IMR-90 (cell line): ENCODE measurements around the gene MUC5AC. TPM values are rescaled to one million over a fixed set of nuclear protein-coding genes. Genes with fewer than 3 reads are reported as not detected.

Experiments used
- ATAC-seq: fragments of 200-7000 bp; cut with Tn5 transposase; 2 replicates; pipeline ENCODE4 v1.9.1; 2020; ENCODE audit warnings: low read depth, mild to moderate bottlenecking, moderate library complexity
- BruUV-seq: library from RNA; stranded (reverse); fragments of 400-500 nt; replicated peaks from 2 replicates; lab custom pipeline; 2021; lab: Mats Ljungman, UMichigan
- CTCF ChIA-PET: fragments of 300-600 bp; formaldehyde crosslinking; extraction: SDS; loops from one replicate; lab custom pipeline; 2021; ENCODE audit warnings: antibody characterized with exemption; lab: Yijun Ruan, JAX
- POLR2A ChIA-PET: fragments of 300-600 bp; sonication (Branson Sonifier 250); formaldehyde crosslinking; loops from one replicate; lab custom pipeline; 2022; ENCODE audit warnings: antibody characterized with exemption; ENCODE audit not compliant: unreplicated experiment; lab: Charles Lee
- DNase-seq: peaks from one replicate; pipeline ENCODE4 v3.0.0; 2013
- H2AFZ ChIP-seq: replicated peaks from 2 replicates; pipeline ENCODE3; 2013; ENCODE audit warnings: low read length, mild to moderate bottlenecking; ENCODE audit not compliant: poor library complexity
- H2AK5ac ChIP-seq: 2 replicates; pipeline ENCODE4 v1.6.1; 2013; ENCODE audit warnings: low read depth, low read length, inconsistent platforms
- H2AK9ac ChIP-seq: replicated peaks from 2 replicates; pipeline ENCODE3; 2013; ENCODE audit warnings: mild to moderate bottlenecking, low read depth, low read length, moderate library complexity; ENCODE audit not compliant: poor library complexity
- H2BK120ac ChIP-seq: 2 replicates; pipeline ENCODE4 v1.6.1; 2013; ENCODE audit warnings: low read depth, low read length, inconsistent platforms
- H2BK15ac ChIP-seq: 3 replicates; pipeline ENCODE4 v1.6.1; 2013; ENCODE audit warnings: low read depth, low read length, inconsistent platforms
- H2BK20ac ChIP-seq: 2 replicates; pipeline ENCODE4 v1.6.1; 2013; ENCODE audit warnings: low read depth, mild to moderate bottlenecking, inconsistent platforms, low read length, moderate library complexity
- H2BK5ac ChIP-seq: 2 replicates; pipeline ENCODE4 v1.6.1; 2013; ENCODE audit warnings: mild to moderate bottlenecking, low read depth, low read length, inconsistent platforms; ENCODE audit not compliant: poor library complexity, severe bottlenecking
- H3K14ac ChIP-seq: replicated peaks from 2 replicates; pipeline ENCODE4 v1.6.1; 2013; ENCODE audit warnings: low read depth, low read length, inconsistent platforms
- H3K18ac ChIP-seq: 2 replicates; pipeline ENCODE4 v1.6.1; 2013; ENCODE audit warnings: low read depth, low read length, control low read depth
- H3K23ac ChIP-seq: 2 replicates; pipeline ENCODE4 v1.6.1; 2013; ENCODE audit warnings: low read depth, low read length, inconsistent platforms
- H3K27ac ChIP-seq: 2 replicates; pipeline ENCODE4 v1.5.1; 2013; ENCODE audit warnings: mild to moderate bottlenecking, control low read depth, low read length; ENCODE audit not compliant: insufficient read depth
- H3K27me3 ChIP-seq: 2 replicates; pipeline ENCODE4 v1.6.1; 2013; ENCODE audit warnings: low read length; ENCODE audit not compliant: control insufficient read depth, insufficient read depth
- H3K36me3 ChIP-seq: 2 replicates; pipeline ENCODE4 v1.6.1; 2013; ENCODE audit warnings: low read length, mixed read lengths; ENCODE audit not compliant: control insufficient read depth, insufficient read depth
- H3K4ac ChIP-seq: 2 replicates; pipeline ENCODE4 v1.6.1; 2013; ENCODE audit warnings: low read depth, low read length, inconsistent platforms
- H3K4me1 ChIP-seq: 2 replicates; pipeline ENCODE4 v1.6.1; 2013; ENCODE audit warnings: low read length, mixed read lengths; ENCODE audit not compliant: control insufficient read depth, insufficient read depth
- H3K4me2 ChIP-seq: 2 replicates; pipeline ENCODE4 v1.6.1; 2013; ENCODE audit warnings: low read depth, mild to moderate bottlenecking, control low read depth, low read length, moderate library complexity
- H3K4me3 ChIP-seq: 2 replicates; pipeline ENCODE4 v1.5.1; 2013; ENCODE audit warnings: low read depth, mild to moderate bottlenecking, control low read depth, low read length, moderate library complexity; ENCODE audit not compliant: insufficient read depth
- H3K56ac ChIP-seq: 2 replicates; pipeline ENCODE4 v1.6.1; 2013; ENCODE audit warnings: low read length, inconsistent platforms; ENCODE audit not compliant: insufficient read depth; ENCODE audit errors: extremely low read depth
- H3K79me1 ChIP-seq, 2 experiments: 2 replicates each; pipeline ENCODE4 v1.6.1; 2013; ENCODE audit warnings: low read length in 2 of 2, inconsistent platforms in 1 of 2, low read depth in 1 of 2
- H3K9ac ChIP-seq: 2 replicates; pipeline ENCODE4 v1.6.1; 2013; ENCODE audit warnings: low read depth, low read length, control low read depth
- H3K9me1 ChIP-seq: 2 replicates; pipeline ENCODE4 v1.6.1; 2013; ENCODE audit warnings: low read length, inconsistent platforms; ENCODE audit not compliant: insufficient read depth
- H3K9me3 ChIP-seq: 2 replicates; pipeline ENCODE4 v1.6.1; 2013; ENCODE audit warnings: low read length; ENCODE audit not compliant: control insufficient read depth, insufficient read depth
- H4K20me1 ChIP-seq: 2 replicates; pipeline ENCODE4 v1.6.1; 2013; ENCODE audit warnings: low read length, inconsistent platforms; ENCODE audit not compliant: insufficient read depth
- H4K5ac ChIP-seq: 2 replicates; pipeline ENCODE4 v1.6.1; 2013; ENCODE audit warnings: mild to moderate bottlenecking, low read depth, low read length, control low read depth
- H4K8ac ChIP-seq, 2 experiments: 2 replicates each; pipeline ENCODE4 v1.6.1; 2013; ENCODE audit warnings: low read depth in 2 of 2, low read length in 2 of 2, control low read depth in 1 of 2, inconsistent platforms in 1 of 2
- H4K91ac ChIP-seq: 2 replicates; pipeline ENCODE4 v1.6.1; 2013; ENCODE audit warnings: low read depth, low read length, inconsistent platforms; ENCODE audit not compliant: insufficient read depth
- BHLHE40 ChIP-seq: fragments of 150-350 bp; IDR thresholded peaks from 2 replicates; pipeline ENCODE4 v1.6.1; 2016; ENCODE audit warnings: mild to moderate bottlenecking, low read depth, low read length
- CHD1 ChIP-seq: IDR thresholded peaks from 2 replicates; pipeline ENCODE4 v1.6.1; 2012; ENCODE audit warnings: low read depth, low read length, improper control_type of control experiment
- CTCF ChIP-seq: conservative IDR thresholded peaks from 2 replicates; pipeline ENCODE4 v1.5.1; 2012; ENCODE audit warnings: mild to moderate bottlenecking, low read depth, low read length, improper control_type of control experiment
- MAFK ChIP-seq: IDR thresholded peaks from 2 replicates; pipeline ENCODE4 v1.6.1; 2012; ENCODE audit warnings: low read depth, low read length, improper control_type of control experiment
- MAZ ChIP-seq: IDR thresholded peaks from 2 replicates; pipeline ENCODE4 v1.6.1; 2012; ENCODE audit warnings: low read depth, mild to moderate bottlenecking, low read length, improper control_type of control experiment, moderate library complexity, borderline replicate concordance
- POLR2A ChIP-seq: IDR thresholded peaks from 2 replicates; pipeline ENCODE4 v1.6.1; 2012; ENCODE audit warnings: mild to moderate bottlenecking, low read depth, low read length
- RAD21 ChIP-seq: IDR thresholded peaks from 2 replicates; pipeline ENCODE4 v1.6.1; 2012; ENCODE audit warnings: low read length, improper control_type of control experiment
- USF2 ChIP-seq: fragments of 150-350 bp; IDR thresholded peaks from 2 replicates; pipeline ENCODE4 v1.6.1; 2017; ENCODE audit warnings: mild to moderate bottlenecking, antibody characterized with exemption, low read length, low read depth
- WGBS, 2 experiments: methylation state at CpG; one replicate each; pipeline versions ENCODE4 v1.1.5 to v1.1.7; 2013; ENCODE audit warnings: missing lambda C conversion rate in 2 of 2; ENCODE audit not compliant: insufficient read length in 1 of 2; ENCODE audit errors: extremely low coverage in 2 of 2; 5-methylcytosine and 5-hydroxymethylcytosine counted together
- dilution Hi-C: fragments of 300-500 bp; cut with HindIII; formaldehyde crosslinking; loops from one replicate; pipeline ENCODE4 v1.14.3; 2018; ENCODE audit warnings: low sequenced_read_pairs; ENCODE audit not compliant: unreplicated experiment
- in situ Hi-C: fragments of 300-500 bp; cut with MboI; formaldehyde crosslinking; loops from 3 replicates; pipeline ENCODE4 v1.14.3; 2019; ENCODE audit warnings: low sequenced_read_pairs, inconsistent platforms, mixed read lengths
- intact Hi-C: fragments of 100-400 bp; cut with micrococcal nuclease; formaldehyde crosslinking; loops from 2 replicates; pipeline ENCODE4 v1.10.0; 2022
- polyA plus RNA-seq, 3 experiments: library from polyadenylated mRNA; depleted of rRNA; stranded (reverse); fragments of >200 nt; gene quantifications; 2 replicates each; pipeline ENCODE4 v1.2.3, GENCODE V29; 2012; ENCODE audit warnings: low replicate concordance in 1 of 3
- total RNA-seq: library from RNA; depleted of rRNA; stranded (reverse); fragments of >200 nt; gene quantifications from 2 replicates; pipeline ENCODE4 v1.2.3, GENCODE V29; 2012
- TF ChIP-seq, protein P1 (sequence below): fragments of 150-350 bp; IDR thresholded peaks from 2 replicates; pipeline ENCODE4 v1.6.1; 2016; ENCODE audit warnings: low read depth, mild to moderate bottlenecking, low read length, moderate library complexity, borderline replicate concordance

The MUC5AC gene
- total and polyA plus RNA-seq, 2 of the 4 experiments (the other 2 are of a cell fraction) = 0.02 TPM; not detected in 1

- no peak overlapping the region for H4K5ac ChIP-seq
- H2AK5ac ChIP-seq = no peak overlapping the region
- no peak overlapping the region for H2AK9ac ChIP-seq
- H3K9me1 ChIP-seq = no peaks in the 10 kb centered on the region
- no peak overlapping the region for H3K4me2 ChIP-seq
- no peak overlapping the region for H3K4ac ChIP-seq
- H3K9me3 ChIP-seq = no peaks in the 10 kb centered on the region
- H3K23ac ChIP-seq = no peak overlapping the region
- H4K20me1 ChIP-seq = no peaks in the 10 kb centered on the region
- no peaks in the 10 kb centered on the region for H3K79me1 ChIP-seq
- H2BK20ac ChIP-seq = no peak overlapping the region
- WGBS, 2 experiments = 64% methylated on average over 18 of the region's 48 CpGs; no CpG with 5 or more reads in 1 of the 2 experiments
- intact Hi-C loops = no loop called here
- in situ Hi-C loops = loop anchor here (25.0 kb wide), 1 partner anchor 292 kb away; no protein-coding TSS in a partner anchor
- no peak overlapping the region for H4K8ac ChIP-seq
- TF ChIP-seq CHD1 (no peak), USF2 (no peak), BHLHE40 (no peak), MAZ (no peak), CTCF (no peak), POLR2A (no peak), MAFK (no peak), RAD21 (no peak)
- TF ChIP-seq, protein P1, sequence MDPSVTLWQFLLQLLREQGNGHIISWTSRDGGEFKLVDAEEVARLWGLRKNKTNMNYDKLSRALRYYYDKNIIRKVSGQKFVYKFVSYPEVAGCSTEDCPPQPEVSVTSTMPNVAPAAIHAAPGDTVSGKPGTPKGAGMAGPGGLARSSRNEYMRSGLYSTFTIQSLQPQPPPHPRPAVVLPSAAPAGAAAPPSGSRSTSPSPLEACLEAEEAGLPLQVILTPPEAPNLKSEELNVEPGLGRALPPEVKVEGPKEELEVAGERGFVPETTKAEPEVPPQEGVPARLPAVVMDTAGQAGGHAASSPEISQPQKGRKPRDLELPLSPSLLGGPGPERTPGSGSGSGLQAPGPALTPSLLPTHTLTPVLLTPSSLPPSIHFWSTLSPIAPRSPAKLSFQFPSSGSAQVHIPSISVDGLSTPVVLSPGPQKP = no peak
- H3K14ac ChIP-seq = no peak overlapping the region
- POLR2A ChIA-PET = no interaction called here
- peaks cover 13% of the 10 kb centered on the region; the same call in 1 of the 2 replicates for H3K27me3 ChIP-seq
- no peak overlapping the region for H2BK15ac ChIP-seq
- H3K27ac ChIP-seq = no peak overlapping the region
- no peak overlapping the region for H3K56ac ChIP-seq
- H2BK5ac ChIP-seq = no peak overlapping the region
- no peak overlapping the region for H4K91ac ChIP-seq
- H3K36me3 ChIP-seq = no peaks in the 10 kb centered on the region
- no peaks in the 10 kb centered on the region for H3K4me1 ChIP-seq
- no peak overlapping the region for H3K9ac ChIP-seq
- BruUV-seq = no TSS peak
- no peak for ATAC-seq
- no peak for DNase-seq
- H2AFZ ChIP-seq = no peak overlapping the region
- dilution Hi-C loops = no loop called here
- CTCF ChIA-PET = no interaction called here
- no peak overlapping the region for H3K4me3 ChIP-seq
- no peak overlapping the region for H3K18ac ChIP-seq
- H2BK120ac ChIP-seq = no peak overlapping the region
Measured at GRCh38 chr11:1219834-1220815, 62.4 kb downstream of the MUC5AC start.
